ENCODE results near the gene WDR83. TPM values are rescaled to one million over a fixed set of nuclear protein-coding genes. Genes with fewer than 3 reads are reported as not detected.
"Not testable (repeated sequence)": the region's sequence is repeated elsewhere in the genome, so short reads cannot be mapped to it uniquely, and the experiment has no call there.

The WDR83 gene
- polyA plus RNA-seq, 4 donors: 10.9 to 23.8 (median 19.9) TPM

- Histone ChIP-seq H3K36me3 (ENCODE audit: control insufficient read depth in 3 of 3, insufficient read depth in 2 of 3, low read depth in 1 of 3, low read length in 3 of 3) (peaks cover 0 to 42% (median 0%) of the 10 kb centered on the region in 3 donors), H3K4me1 (ENCODE audit: control insufficient read depth in 3 of 3, insufficient read depth in 2 of 3, low read depth in 1 of 3, low read length in 2 of 3) (peaks cover 0 to 4% (median 3%) of the 10 kb centered on the region in 3 donors), H3K9me3 (ENCODE audit: control insufficient read depth in 2 of 2, insufficient read depth in 1 of 2, low read depth in 1 of 2, low read length in 1 of 2) (no peaks in the 10 kb centered on the region), H3K27ac (ENCODE audit: low read depth in 1 of 3, low read length in 2 of 3) (no peak overlapping the region), H3K4me3 (ENCODE audit: low read depth in 1 of 3, low read length in 3 of 3) (no peak overlapping the region), H3K27me3 (ENCODE audit: control insufficient read depth in 3 of 3, insufficient read depth in 3 of 3, low read length in 3 of 3) (no peaks in the 10 kb centered on the region)
- FAIRE-seq: no peak
- 72 to 77% (median 75%) methylated on average over 2 of the region's 2 CpGs for WGBS, 3 donors
- DNase-seq: no peak
Observed at GRCh38 chr19:12695096-12695495, 28.5 kb downstream of the WDR83 start.

- no peaks in the 10 kb centered on the region for H3K9me3 ChIP-seq (ENCODE audit: control insufficient read depth in 2 of 2, insufficient read depth in 1 of 2, low read depth in 1 of 2, low read length in 1 of 2)
- DNase-seq (no peak), FAIRE-seq (no peak)
- H3K36me3 ChIP-seq (ENCODE audit: control insufficient read depth in 3 of 3, insufficient read depth in 2 of 3, low read depth in 1 of 3, low read length in 3 of 3): peaks cover 0 to 43% (median 0%) of the 10 kb centered on the region in 3 donors
- WGBS, 3 donors: 35 to 64% (median 56%) methylated on average over 1 of the region's 1 CpG
- no peak overlapping the region for H3K27ac ChIP-seq (ENCODE audit: low read depth in 1 of 3, low read length in 2 of 3)
- H3K27me3 ChIP-seq (ENCODE audit: control insufficient read depth in 3 of 3, insufficient read depth in 3 of 3, low read length in 3 of 3): no peaks in the 10 kb centered on the region
- peak overlapping the region in 1 of 3 donors; percentile 97 for H3K4me3 ChIP-seq (ENCODE audit: low read depth in 1 of 3, low read length in 3 of 3)
- H3K4me1 ChIP-seq (ENCODE audit: control insufficient read depth in 3 of 3, insufficient read depth in 2 of 3, low read depth in 1 of 3, low read length in 2 of 3): peaks cover 0 to 4% (median 3%) of the 10 kb centered on the region in 3 donors
Observed at GRCh38 chr19:12695514-12695913, 28.9 kb downstream of the WDR83 start.

GRCh38 chr19:12695997-12696365 is 29.4 kb downstream of the WDR83 start:
- WGBS, 3 donors: 3 to 4% (median 4%) methylated on average over 25 to 36 of the region's 36 CpGs
- peaks cover 0 to 4% (median 3%) of the 10 kb centered on the region in 3 donors for H3K4me1 ChIP-seq (ENCODE audit: control insufficient read depth in 3 of 3, insufficient read depth in 2 of 3, low read depth in 1 of 3, low read length in 2 of 3)
- DNase-seq: no peak
- H3K27me3 ChIP-seq (ENCODE audit: control insufficient read depth in 3 of 3, insufficient read depth in 3 of 3, low read length in 3 of 3): no peaks in the 10 kb centered on the region
- FAIRE-seq: no peak
- peak overlapping the region in 1 of 3 donors; percentile 95 for H3K27ac ChIP-seq (ENCODE audit: low read depth in 1 of 3, low read length in 2 of 3)
- H3K9me3 ChIP-seq (ENCODE audit: control insufficient read depth in 2 of 2, insufficient read depth in 1 of 2, low read depth in 1 of 2, low read length in 1 of 2): no peaks in the 10 kb centered on the region
- peaks cover 0 to 47% (median 2%) of the 10 kb centered on the region in 3 donors for H3K36me3 ChIP-seq (ENCODE audit: control insufficient read depth in 3 of 3, insufficient read depth in 2 of 3, low read depth in 1 of 3, low read length in 3 of 3)
- peak overlapping the region; percentile 60 to 97 (median 74) for H3K4me3 ChIP-seq (ENCODE audit: low read depth in 1 of 3, low read length in 3 of 3)

GRCh38 chr19:12696366-12697335 is 30.0 kb downstream of the WDR83 start, which contains the start of gene FBXW9:
FBXW9 (minus strand) TSS chr19:12696631; CDS start chr19:12696581, 50 bp downstream.
- no peak for FAIRE-seq
- Histone ChIP-seq H3K27ac (ENCODE audit: low read depth in 1 of 3, low read length in 2 of 3) (peak within 1 kb of the TSS; percentile 74 to 95 (median 90)), H3K4me1 (ENCODE audit: control insufficient read depth in 3 of 3, insufficient read depth in 2 of 3, low read depth in 1 of 3, low read length in 2 of 3) (peaks cover 0 to 4% (median 3%) of the 10 kb centered on the region in 3 donors), H3K9me3 (ENCODE audit: control insufficient read depth in 2 of 2, insufficient read depth in 1 of 2, low read depth in 1 of 2, low read length in 1 of 2) (no peaks in the 10 kb centered on the region), H3K4me3 (ENCODE audit: low read depth in 1 of 3, low read length in 3 of 3) (peak within 1 kb of the TSS; percentile 60 to 97 (median 74)), H3K27me3 (ENCODE audit: control insufficient read depth in 3 of 3, insufficient read depth in 3 of 3, low read length in 3 of 3) (no peaks in the 10 kb centered on the region), H3K36me3 (ENCODE audit: control insufficient read depth in 3 of 3, insufficient read depth in 2 of 3, low read depth in 1 of 3, low read length in 3 of 3) (peaks cover 0 to 47% (median 7%) of the 10 kb centered on the region in 3 donors)
- WGBS, 3 donors: 5 to 6% (median 6%) methylated on average over 59 of the region's 59 CpGs
- peak; percentile 90 to 97 for DNase-seq

- H3K4me1 ChIP-seq (ENCODE audit: control insufficient read depth in 3 of 3, insufficient read depth in 2 of 3, low read depth in 1 of 3, low read length in 2 of 3); H3K9me3 ChIP-seq (ENCODE audit: control insufficient read depth in 2 of 2, insufficient read depth in 1 of 2, low read depth in 1 of 2, low read length in 1 of 2); FAIRE-seq; DNase-seq; H3K4me3 ChIP-seq (ENCODE audit: low read depth in 1 of 3, low read length in 3 of 3); H3K27me3 ChIP-seq (ENCODE audit: control insufficient read depth in 3 of 3, insufficient read depth in 3 of 3, low read length in 3 of 3): not testable (repeated sequence)
- H3K27ac ChIP-seq (ENCODE audit: low read depth in 1 of 3, low read length in 2 of 3): peak overlapping the region in 1 of 3 donors; percentile 95
- H3K36me3 ChIP-seq (ENCODE audit: control insufficient read depth in 3 of 3, insufficient read depth in 2 of 3, low read depth in 1 of 3, low read length in 3 of 3): peaks cover 0 to 52% (median 7%) of the 10 kb centered on the region in 3 donors
- WGBS, 3 donors: 96 to 98% (median 97%) methylated on average over 19 to 22 of the region's 22 CpGs
Observed at GRCh38 chr19:12697425-12697824, 30.8 kb downstream of the WDR83 start.

- no peak overlapping the region for H3K27ac ChIP-seq (ENCODE audit: low read depth in 1 of 3, low read length in 2 of 3)
- WGBS, 3 donors: 77 to 85% (median 79%) methylated on average over 6 of the region's 6 CpGs
- peaks cover 0 to 4% (median 3%) of the 10 kb centered on the region in 3 donors for H3K4me1 ChIP-seq (ENCODE audit: control insufficient read depth in 3 of 3, insufficient read depth in 2 of 3, low read depth in 1 of 3, low read length in 2 of 3)
- H3K27me3 ChIP-seq (ENCODE audit: control insufficient read depth in 3 of 3, insufficient read depth in 3 of 3, low read length in 3 of 3): no peaks in the 10 kb centered on the region
- DNase-seq (no peak), FAIRE-seq (no peak)
- no peak overlapping the region for H3K4me3 ChIP-seq (ENCODE audit: low read depth in 1 of 3, low read length in 3 of 3)
- no peaks in the 10 kb centered on the region for H3K9me3 ChIP-seq (ENCODE audit: control insufficient read depth in 2 of 2, insufficient read depth in 1 of 2, low read depth in 1 of 2, low read length in 1 of 2)
- peaks cover 0 to 59% (median 10%) of the 10 kb centered on the region in 3 donors for H3K36me3 ChIP-seq (ENCODE audit: control insufficient read depth in 3 of 3, insufficient read depth in 2 of 3, low read depth in 1 of 3, low read length in 3 of 3)
Observed at GRCh38 chr19:12698138-12698537, 31.5 kb downstream of the WDR83 start.

GRCh38 chr19:12701596-12702282 is 35.1 kb downstream of the WDR83 start:
- H3K4me3 ChIP-seq (ENCODE audit: low read depth in 1 of 3, low read length in 3 of 3): no peak overlapping the region
- H3K27ac ChIP-seq (ENCODE audit: low read depth in 1 of 3, low read length in 2 of 3): no peak overlapping the region
- H3K9me3 ChIP-seq (ENCODE audit: control insufficient read depth in 2 of 2, insufficient read depth in 1 of 2, low read depth in 1 of 2, low read length in 1 of 2): no peaks in the 10 kb centered on the region
- peaks cover 11 to 91% (median 20%) of the 10 kb centered on the region in 3 donors for H3K36me3 ChIP-seq (ENCODE audit: control insufficient read depth in 3 of 3, insufficient read depth in 2 of 3, low read depth in 1 of 3, low read length in 3 of 3)
- no peaks in the 10 kb centered on the region for H3K27me3 ChIP-seq (ENCODE audit: control insufficient read depth in 3 of 3, insufficient read depth in 3 of 3, low read length in 3 of 3)
- no peak for FAIRE-seq
- H3K4me1 ChIP-seq (ENCODE audit: control insufficient read depth in 3 of 3, insufficient read depth in 2 of 3, low read depth in 1 of 3, low read length in 2 of 3): peaks cover 0 to 4% (median 0%) of the 10 kb centered on the region in 3 donors
- no peak for DNase-seq
- WGBS, 3 donors: 89 to 92% (median 91%) methylated on average over 21 to 33 of the region's 33 CpGs

- no peak overlapping the region for H3K27ac ChIP-seq (ENCODE audit: low read depth in 1 of 3, low read length in 2 of 3)
- DNase-seq (no peak), FAIRE-seq (no peak)
- no peaks in the 10 kb centered on the region for H3K4me1 ChIP-seq (ENCODE audit: control insufficient read depth in 3 of 3, insufficient read depth in 2 of 3, low read depth in 1 of 3, low read length in 2 of 3)
- peaks cover 11 to 96% (median 23%) of the 10 kb centered on the region in 3 donors for H3K36me3 ChIP-seq (ENCODE audit: control insufficient read depth in 3 of 3, insufficient read depth in 2 of 3, low read depth in 1 of 3, low read length in 3 of 3)
- WGBS, 3 donors: 69 to 85% (median 79%) methylated on average over 9 of the region's 9 CpGs
- H3K9me3 ChIP-seq (ENCODE audit: control insufficient read depth in 2 of 2, insufficient read depth in 1 of 2, low read depth in 1 of 2, low read length in 1 of 2): no peaks in the 10 kb centered on the region
- no peaks in the 10 kb centered on the region for H3K27me3 ChIP-seq (ENCODE audit: control insufficient read depth in 3 of 3, insufficient read depth in 3 of 3, low read length in 3 of 3)
- H3K4me3 ChIP-seq (ENCODE audit: low read depth in 1 of 3, low read length in 3 of 3): no peak overlapping the region
Observed at GRCh38 chr19:12703046-12703445, 36.4 kb downstream of the WDR83 start.
